ENCODE data around the gene PRSS8. TPM values are rescaled to one million over a fixed set of nuclear protein-coding genes. Genes with fewer than 3 reads are reported as not detected.

The PRSS8 gene
- total RNA-seq, 5 donors from 2014 or later (not counting 1 experiment from before 2014, with no cell fraction given), result 0.43 to 1.1 (median 0.55) TPM; not detected in 2

- ATAC-seq (replicated peaks in 1 of 4), result no peak
- POLR2A ChIA-PET, result no interaction called here
- no peak overlapping the region for H3K27ac ChIP-seq (ENCODE audit: low read length)
These were observed 25.9 kb downstream of the PRSS8 start for GRCh38 chr16:31109622-31110021.

GRCh38 chr16:31108794-31109558 lies 26.6 kb downstream of the PRSS8 start:
- Mint-ChIP-seq H3K4me1 (peaks cover 14 to 21% (median 17%) of the 10 kb centered on the region in 3 donors), H3K27me3 (no peaks in the 10 kb centered on the region), H3K9me3 (no peaks in the 10 kb centered on the region), H3K27ac (peak overlapping the region in 1 of 2 donors; percentile 55), H3K4me3 (peak overlapping the region; percentile 72 to 81 (median 80)), H3K36me3 (peaks cover 20% of the 10 kb centered on the region)
- POLR2A ChIA-PET, result no interaction called here
- CTCF ChIA-PET, result no interaction called here
- H3K9me3 ChIP-seq, result no peaks in the 10 kb centered on the region
- DNase-seq, result no peak
- peaks cover 4 to 24% of the 10 kb centered on the region in 2 experiments for H3K4me1 ChIP-seq (ENCODE audit: control insufficient read depth in 1 of 2, extremely low read depth in 1 of 2, insufficient read depth in 2 of 2, low read length in 2 of 2)
- peak overlapping the region; percentile 53 to 65 for H3K4me3 ChIP-seq (ENCODE audit: control insufficient read depth in 1 of 2, extremely low read depth in 1 of 2, low read length in 1 of 2)
- peaks cover 12 to 31% of the 10 kb centered on the region in 2 donors for H3K36me3 ChIP-seq (ENCODE audit: control insufficient read depth in 2 of 2, extremely low read depth in 1 of 2, insufficient read depth in 1 of 2, low read length in 1 of 2)
- no peak for ATAC-seq (replicated peaks in 1 of 4)
- 56% methylated on average over 35 of the region's 57 CpGs for WGBS (ENCODE audit: insufficient coverage)
- peak overlapping the region; percentile 4 for H3K27ac ChIP-seq (ENCODE audit: low read length)
- no peaks in the 10 kb centered on the region for H3K27me3 ChIP-seq (replicated peaks in 1 of 2; ENCODE audit: control insufficient read depth in 2 of 2, extremely low read depth in 1 of 2, insufficient read depth in 2 of 2, low read length in 1 of 2)

More at GRCh38 chr16:31109622-31110021, 25.9 kb downstream of the PRSS8 start:
- H3K27ac Mint-ChIP-seq, result peak overlapping the region; percentile 55 to 67
- Histone ChIP-seq H3K4me3 (ENCODE audit: control insufficient read depth in 1 of 2, extremely low read depth in 1 of 2, low read length in 1 of 2) (no peak overlapping the region), H3K27me3 (replicated peaks in 1 of 2; ENCODE audit: control insufficient read depth in 2 of 2, extremely low read depth in 1 of 2, insufficient read depth in 2 of 2, low read length in 1 of 2) (no peaks in the 10 kb centered on the region), H3K9me3 (no peaks in the 10 kb centered on the region), H3K36me3 (ENCODE audit: control insufficient read depth in 2 of 2, extremely low read depth in 1 of 2, insufficient read depth in 1 of 2, low read length in 1 of 2) (peaks cover 12 to 31% of the 10 kb centered on the region in 2 donors), H3K4me1 (ENCODE audit: control insufficient read depth in 1 of 2, extremely low read depth in 1 of 2, insufficient read depth in 2 of 2, low read length in 2 of 2) (peaks cover 4 to 24% of the 10 kb centered on the region in 2 experiments)
- WGBS (ENCODE audit: insufficient coverage), result 91% methylated on average over 9 of the region's 12 CpGs
- CTCF ChIA-PET, result no interaction called here
- H3K27me3 Mint-ChIP-seq, result no peaks in the 10 kb centered on the region
- H3K4me3 Mint-ChIP-seq, result peak overlapping the region; percentile 72 to 81 (median 80)
- no peaks in the 10 kb centered on the region for H3K9me3 Mint-ChIP-seq
- H3K36me3 Mint-ChIP-seq, result peaks cover 20% of the 10 kb centered on the region
- peaks cover 14 to 21% (median 17%) of the 10 kb centered on the region in 3 donors for H3K4me1 Mint-ChIP-seq
- no peak for DNase-seq

GRCh38 chr16:31108035-31108793 lies 27.3 kb downstream of the PRSS8 start, which contains the start of gene BCKDK:
Gene BCKDK, plus strand, starts transcription at chr16:31108386. Its CDS starts 838 bp downstream, at chr16:31109224.
- H3K9me3 ChIP-seq, result no peaks in the 10 kb centered on the region
- Mint-ChIP-seq H3K27ac (peak within 1 kb of the TSS; percentile 71 to 74), H3K4me1 (peaks cover 14 to 19% (median 17%) of the 10 kb centered on the region in 3 donors), H3K4me3 (peak within 1 kb of the TSS; percentile 75 to 87 (median 82)), H3K36me3 (peaks cover 20% of the 10 kb centered on the region), H3K9me3 (no peaks in the 10 kb centered on the region), H3K27me3 (no peaks in the 10 kb centered on the region)
- peaks cover 4 to 24% of the 10 kb centered on the region in 2 experiments for H3K4me1 ChIP-seq (ENCODE audit: control insufficient read depth in 1 of 2, extremely low read depth in 1 of 2, insufficient read depth in 2 of 2, low read length in 2 of 2)
- DNase-seq (peak in 29 of 35 experiments; percentile 14 to 71 (median 36)), ATAC-seq (replicated peaks in 1 of 4) (peak; percentile 84 to 89 (median 86))
- peak within 1 kb of the TSS; percentile 53 to 65 for H3K4me3 ChIP-seq (ENCODE audit: control insufficient read depth in 1 of 2, extremely low read depth in 1 of 2, low read length in 1 of 2)
- H3K36me3 ChIP-seq (ENCODE audit: control insufficient read depth in 2 of 2, extremely low read depth in 1 of 2, insufficient read depth in 1 of 2, low read length in 1 of 2), result peaks cover 11 to 31% of the 10 kb centered on the region in 2 donors
- H3K27me3 ChIP-seq (replicated peaks in 1 of 2; ENCODE audit: control insufficient read depth in 2 of 2, extremely low read depth in 1 of 2, insufficient read depth in 2 of 2, low read length in 1 of 2), result no peaks in the 10 kb centered on the region
- WGBS (ENCODE audit: insufficient coverage), result 2% methylated on average over 54 of the region's 68 CpGs
- CTCF ChIA-PET, result no interaction called here
- POLR2A ChIA-PET, result interaction anchor here in 1 of 2 donors (1.0 kb wide), 1 partner anchor 10 kb away, joined by 3 read pairs; the partner anchor contains the start of gene KAT8
- H3K27ac ChIP-seq (ENCODE audit: low read length), result peak within 1 kb of the TSS; percentile 4

GRCh38 chr16:31107465-31107867 lies 28.1 kb downstream of the PRSS8 start:
- peaks cover 14 to 19% (median 17%) of the 10 kb centered on the region in 3 donors for H3K4me1 Mint-ChIP-seq
- no peaks in the 10 kb centered on the region for H3K9me3 Mint-ChIP-seq
- Histone ChIP-seq H3K27me3 (replicated peaks in 1 of 2; ENCODE audit: control insufficient read depth in 2 of 2, extremely low read depth in 1 of 2, insufficient read depth in 2 of 2, low read length in 1 of 2) (no peaks in the 10 kb centered on the region), H3K36me3 (ENCODE audit: control insufficient read depth in 2 of 2, extremely low read depth in 1 of 2, insufficient read depth in 1 of 2, low read length in 1 of 2) (peaks cover 9 to 28% of the 10 kb centered on the region in 2 donors), H3K4me3 (ENCODE audit: control insufficient read depth in 1 of 2, extremely low read depth in 1 of 2, low read length in 1 of 2) (no peak overlapping the region), H3K4me1 (ENCODE audit: control insufficient read depth in 1 of 2, extremely low read depth in 1 of 2, insufficient read depth in 2 of 2, low read length in 2 of 2) (peaks cover 4 to 24% of the 10 kb centered on the region in 2 experiments), H3K9me3 (no peaks in the 10 kb centered on the region), H3K27ac (ENCODE audit: low read length) (no peak overlapping the region)
- ChIA-PET POLR2A (interaction anchor here in 1 of 2 donors (1.0 kb wide), 1 partner anchor 10 kb away, joined by 3 read pairs; the partner anchor contains the start of gene KAT8), CTCF (no interaction called here)
- ATAC-seq (replicated peaks in 1 of 4) (no peak), DNase-seq (no peak)
- H3K27me3 Mint-ChIP-seq, result no peaks in the 10 kb centered on the region
- 70% methylated on average over 3 of the region's 6 CpGs for WGBS (ENCODE audit: insufficient coverage)
- peak overlapping the region; percentile 71 to 74 for H3K27ac Mint-ChIP-seq
- H3K4me3 Mint-ChIP-seq, result peak overlapping the region; percentile 75 to 87 (median 82)
- peaks cover 18% of the 10 kb centered on the region for H3K36me3 Mint-ChIP-seq

- WGBS (ENCODE audit: insufficient coverage), result 92% methylated on average over 13 of the region's 28 CpGs
- Mint-ChIP-seq H3K9me3 (no peaks in the 10 kb centered on the region), H3K4me1 (peaks cover 14 to 19% (median 17%) of the 10 kb centered on the region in 3 donors), H3K36me3 (peaks cover 14% of the 10 kb centered on the region), H3K27me3 (no peaks in the 10 kb centered on the region), H3K4me3 (peak overlapping the region; percentile 75 to 87 (median 82)), H3K27ac (no peak overlapping the region)
- ATAC-seq (replicated peaks in 1 of 4) (no peak), DNase-seq (no peak)
- ChIA-PET POLR2A (no interaction called here), CTCF (interaction anchor here in 1 of 2 donors (0.6 kb wide), 1 partner anchor 11 kb away, joined by 6 read pairs; the partner anchor contains the start of gene KAT8)
- Histone ChIP-seq H3K4me1 (ENCODE audit: control insufficient read depth in 1 of 2, extremely low read depth in 1 of 2, insufficient read depth in 2 of 2, low read length in 2 of 2) (peaks cover 4 to 24% of the 10 kb centered on the region in 2 experiments), H3K4me3 (ENCODE audit: control insufficient read depth in 1 of 2, extremely low read depth in 1 of 2, low read length in 1 of 2) (no peak overlapping the region), H3K27ac (ENCODE audit: low read length) (no peak overlapping the region), H3K9me3 (no peaks in the 10 kb centered on the region), H3K27me3 (replicated peaks in 1 of 2; ENCODE audit: control insufficient read depth in 2 of 2, extremely low read depth in 1 of 2, insufficient read depth in 2 of 2, low read length in 1 of 2) (no peaks in the 10 kb centered on the region), H3K36me3 (ENCODE audit: control insufficient read depth in 2 of 2, extremely low read depth in 1 of 2, insufficient read depth in 1 of 2, low read length in 1 of 2) (peaks cover 9 to 21% of the 10 kb centered on the region in 2 donors)
These were observed 28.7 kb downstream of the PRSS8 start for GRCh38 chr16:31106509-31107464.
